ENCODE results near the gene HLA-DQA1. TPM values are rescaled to one million over a fixed set of nuclear protein-coding genes. Genes with fewer than 3 reads are reported as not detected.
"Not testable (repeated sequence)": the region's sequence is repeated elsewhere in the genome, so short reads cannot be mapped to it uniquely, and the experiment has no call there.

Gene HLA-DQA1
- total RNA-seq, 1 donor from 2014 or later = not detected

- Mint-ChIP-seq H3K4me3 (ENCODE audit: unreplicated experiment) (no peak overlapping the region), H3K4me1 (ENCODE audit: low read depth, unreplicated experiment) (no peaks in the 10 kb centered on the region), H3K36me3 (ENCODE audit: unreplicated experiment) (no peaks in the 10 kb centered on the region), H3K27ac (ENCODE audit: unreplicated experiment) (no peak overlapping the region), H3K9me3 (ENCODE audit: unreplicated experiment) (no peaks in the 10 kb centered on the region), H3K27me3 (ENCODE audit: unreplicated experiment) (no peaks in the 10 kb centered on the region)
- TF ChIP-seq CTCF (IDR thresholded peaks at IDR 0.05; ENCODE audit: partially characterized antibody, unreplicated experiment) = no peak
- DNase-seq = no peak
These were observed 8.0 kb downstream of the HLA-DQA1 start for GRCh38 chr6:32645047-32645703.

GRCh38 chr6:32655203-32655710 is 18.1 kb downstream of the HLA-DQA1 start:
- H3K27ac Mint-ChIP-seq (ENCODE audit: unreplicated experiment) = no peak overlapping the region
- DNase-seq = no peak
- H3K9me3 Mint-ChIP-seq (ENCODE audit: unreplicated experiment) = no peaks in the 10 kb centered on the region
- peaks cover 6% of the 10 kb centered on the region for H3K4me1 Mint-ChIP-seq (ENCODE audit: low read depth, unreplicated experiment)
- no peak overlapping the region for H3K4me3 Mint-ChIP-seq (ENCODE audit: unreplicated experiment)
- H3K27me3 Mint-ChIP-seq (ENCODE audit: unreplicated experiment) = no peaks in the 10 kb centered on the region
- no peaks in the 10 kb centered on the region for H3K36me3 Mint-ChIP-seq (ENCODE audit: unreplicated experiment)
- no peak for TF ChIP-seq CTCF (IDR thresholded peaks at IDR 0.05; ENCODE audit: partially characterized antibody, unreplicated experiment)

GRCh38 chr6:32657329-32657728 is 20.1 kb downstream of the HLA-DQA1 start:
- H3K4me3 Mint-ChIP-seq (ENCODE audit: unreplicated experiment); DNase-seq; H3K9me3 Mint-ChIP-seq (ENCODE audit: unreplicated experiment); H3K27me3 Mint-ChIP-seq (ENCODE audit: unreplicated experiment); H3K4me1 Mint-ChIP-seq (ENCODE audit: low read depth, unreplicated experiment); H3K36me3 Mint-ChIP-seq (ENCODE audit: unreplicated experiment); H3K27ac Mint-ChIP-seq (ENCODE audit: unreplicated experiment): not testable (repeated sequence)

GRCh38 chr6:32657819-32658218 is 20.6 kb downstream of the HLA-DQA1 start:
- H3K4me1 Mint-ChIP-seq (ENCODE audit: low read depth, unreplicated experiment); DNase-seq; H3K27ac Mint-ChIP-seq (ENCODE audit: unreplicated experiment); H3K4me3 Mint-ChIP-seq (ENCODE audit: unreplicated experiment); H3K9me3 Mint-ChIP-seq (ENCODE audit: unreplicated experiment); H3K36me3 Mint-ChIP-seq (ENCODE audit: unreplicated experiment); H3K27me3 Mint-ChIP-seq (ENCODE audit: unreplicated experiment): not testable (repeated sequence)

- Mint-ChIP-seq H3K27ac (ENCODE audit: unreplicated experiment) (no peak overlapping the region), H3K27me3 (ENCODE audit: unreplicated experiment) (peaks cover under 1% of the 10 kb centered on the region), H3K4me1 (ENCODE audit: low read depth, unreplicated experiment) (peaks cover 6% of the 10 kb centered on the region), H3K9me3 (ENCODE audit: unreplicated experiment) (no peaks in the 10 kb centered on the region), H3K36me3 (ENCODE audit: unreplicated experiment) (no peaks in the 10 kb centered on the region), H3K4me3 (ENCODE audit: unreplicated experiment) (no peak overlapping the region)
- DNase-seq = no peak
- no peak for TF ChIP-seq CTCF (IDR thresholded peaks at IDR 0.05; ENCODE audit: partially characterized antibody, unreplicated experiment)
These were observed 21.2 kb downstream of the HLA-DQA1 start for GRCh38 chr6:32658268-32658897.
